Measurements from ENCODE around the gene TMEM236.

GRCh38 chr10:17805921-17806577 is 54.0 kb downstream of the TMEM236 start:
- no peak for TF ChIP-seq CTCF (IDR thresholded peaks at IDR 0.05)
- TF ChIP-seq POLR2A (IDR thresholded peaks at IDR 0.05): no peak

All from uterus (tissue), 2 donors.